ENCODE measurements around the gene TMEM220. TPM values are rescaled to one million over a fixed set of nuclear protein-coding genes. Genes with fewer than 3 reads are reported as not detected.

TMEM220 gene
- total RNA-seq, 2 donors from 2014 or later, result 7.0 to 7.5 TPM

DNA sequence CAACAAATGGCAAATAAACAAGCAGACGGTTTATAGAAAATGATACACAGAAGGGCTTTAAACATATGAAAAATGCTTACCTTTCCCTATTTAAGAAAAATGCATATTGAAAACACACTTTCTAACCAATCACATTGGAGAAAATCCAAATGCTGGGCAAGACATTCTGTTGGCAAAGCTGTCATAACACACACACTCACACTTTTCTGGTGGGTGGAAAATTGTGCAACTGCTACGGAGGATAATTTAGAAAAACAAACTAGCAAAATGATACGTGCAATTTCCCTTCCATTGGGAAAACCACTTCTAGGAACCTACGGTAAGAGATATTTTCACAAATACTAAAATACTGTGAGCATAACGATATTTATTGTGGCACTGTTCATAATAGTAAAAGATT lies 62.9 kb downstream of the TMEM220 start:
- Histone ChIP-seq H3K27ac (no peak overlapping the region), H3K27me3 (replicated peaks; ENCODE audit: insufficient read depth) (no peaks in the 10 kb centered on the region)

DNA sequence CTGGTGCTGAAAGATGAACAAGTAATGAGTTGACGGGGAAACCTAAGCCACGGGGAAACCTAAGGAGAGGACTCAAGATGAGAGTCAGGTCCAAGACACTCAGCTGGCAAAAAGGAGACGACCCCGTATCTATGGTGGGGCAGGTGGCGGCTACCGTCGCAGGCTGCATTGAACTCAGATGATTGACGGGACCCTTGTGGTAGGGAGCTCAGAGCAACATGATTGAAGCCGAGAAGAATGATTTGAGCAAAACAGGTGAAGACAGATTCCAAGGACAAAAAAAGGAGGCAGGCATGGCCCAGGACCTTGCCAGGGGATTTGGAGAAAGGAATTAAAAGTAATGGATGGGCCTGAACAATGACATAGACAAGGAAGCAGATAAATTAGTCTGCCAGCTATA lies 65.3 kb downstream of the TMEM220 start:
- Histone ChIP-seq H3K27me3 (replicated peaks; ENCODE audit: insufficient read depth) (no peaks in the 10 kb centered on the region), H3K4me3 (no peak overlapping the region), H3K27ac (no peak overlapping the region), H3K4me1 (ENCODE audit: control insufficient read depth in 1 of 2, low read depth in 2 of 2) (peaks cover 7 to 9% of the 10 kb centered on the region in 2 donors), H3K36me3 (peaks cover 2% of the 10 kb centered on the region), H3K9me3 (no peaks in the 10 kb centered on the region)
- DNase-seq (ENCODE audit: low spot score), result no peak
- TF ChIP-seq CTCF (IDR thresholded peaks at IDR 0.05), result no peak
- ATAC-seq (ENCODE audit: insufficient number of reproducible peaks, low FRiP score, low read depth), result no peak

More for the DNA sequence above, 62.9 kb downstream of the TMEM220 start:
- Histone ChIP-seq H3K36me3 (no peaks in the 10 kb centered on the region), H3K9me3 (no peaks in the 10 kb centered on the region), H3K4me1 (ENCODE audit: control insufficient read depth in 1 of 2, low read depth in 2 of 2) (peaks cover 7 to 9% of the 10 kb centered on the region in 2 donors), H3K4me3 (no peak overlapping the region)
- TF ChIP-seq CTCF (IDR thresholded peaks at IDR 0.05), result no peak
- ATAC-seq (ENCODE audit: insufficient number of reproducible peaks, low FRiP score, low read depth) (no peak), DNase-seq (ENCODE audit: low spot score) (no peak)

Other genes starting within 250 kb of the TMEM220 start
- gene MYH1, start 211.5 kb downstream of the TMEM220 start, total RNA-seq, result not detected
- 10 to 100 TPM in 1 of 2 donors, under 1 TPM in 1; 0.28 to 11.9 TPM for gene MYH2, start 180.4 kb downstream of the TMEM220 start, total RNA-seq
- gene MYH3, start 72.7 kb downstream of the TMEM220 start, total RNA-seq, result 1 to 10 TPM; 3.0 to 7.1 TPM
- 10 to 100 TPM; 17.9 to 32.5 TPM for gene SCO1, start 32.5 kb downstream of the TMEM220 start, total RNA-seq
- 10 to 100 TPM in 1 of 2 donors, 1 to 10 TPM in 1; 6.9 to 13.6 TPM for gene ADPRM, start 32.4 kb downstream of the TMEM220 start, total RNA-seq
- gene TMEM238L, start 74.1 kb upstream of the TMEM220 start, total RNA-seq, result not detected
- not detected for gene PIRT, start 108.1 kb upstream of the TMEM220 start, total RNA-seq